ENCODE measurements around the gene VTN.

The VTN gene

DNA sequence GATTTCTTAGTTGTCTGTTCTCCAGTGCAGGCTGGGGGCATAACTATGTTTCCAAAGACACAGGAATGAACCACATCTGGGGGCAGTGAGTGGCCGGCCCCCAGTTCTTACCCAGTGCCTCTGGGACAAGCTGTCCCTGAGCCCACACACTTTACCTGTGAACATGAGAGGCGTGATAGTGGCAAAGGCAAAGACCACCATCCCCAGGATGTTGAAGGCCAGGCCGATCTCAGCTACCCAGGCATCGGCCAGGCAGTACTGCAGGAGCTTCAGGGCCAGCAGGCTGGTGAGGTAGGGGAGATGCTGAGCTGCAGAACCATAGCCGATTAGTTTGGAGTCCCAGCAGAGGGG is 34.3 kb upstream of the VTN start:
- Histone ChIP-seq H3K36me3 (ENCODE audit: control insufficient read depth, insufficient read depth, low read length) (peaks cover 2% of the 10 kb centered on the region; the same call in 1 of the 2 replicates), H3K27me3 (ENCODE audit: control insufficient read depth, insufficient read depth, low read length) (peaks cover 39% of the 10 kb centered on the region), H3K4me1 (ENCODE audit: control insufficient read depth, insufficient read depth, low read length) (peaks cover 63% of the 10 kb centered on the region), H3K27ac (ENCODE audit: low read depth, low read length) (no peak overlapping the region), H3K9me3 (ENCODE audit: control insufficient read depth, insufficient read depth, low read length) (no peaks in the 10 kb centered on the region), H3K4me3 (ENCODE audit: low read depth, low read length) (no peak overlapping the region), H3K9ac (ENCODE audit: low read depth, low read length) (no peak overlapping the region)

DNA sequence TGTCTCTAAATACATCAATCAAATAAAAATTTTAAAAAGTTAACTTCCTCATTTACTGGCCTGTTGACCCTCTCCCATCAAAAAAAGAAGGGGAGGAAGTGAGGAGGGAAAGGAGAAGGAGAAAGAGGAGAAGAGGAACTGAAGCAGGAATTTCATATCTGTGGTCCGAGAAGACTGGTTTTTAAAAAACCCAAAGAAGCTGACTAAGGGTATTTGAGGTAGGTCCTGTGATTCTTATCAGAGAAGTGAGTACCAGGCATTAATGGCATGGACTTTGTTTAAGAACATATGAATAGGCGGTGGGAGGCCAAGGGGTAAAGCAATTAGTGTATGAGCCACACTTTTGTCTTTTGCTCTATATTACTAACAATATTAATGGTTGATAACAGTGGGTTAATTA is 33.9 kb upstream of the VTN start:
- Histone ChIP-seq H3K27ac (ENCODE audit: low read depth, low read length) (no peak overlapping the region), H3K36me3 (ENCODE audit: control insufficient read depth, insufficient read depth, low read length) (peaks cover 6% of the 10 kb centered on the region; the same call in 1 of the 2 replicates), H3K4me3 (ENCODE audit: low read depth, low read length) (no peak overlapping the region), H3K27me3 (ENCODE audit: control insufficient read depth, insufficient read depth, low read length) (peaks cover 39% of the 10 kb centered on the region), H3K4me1 (ENCODE audit: control insufficient read depth, insufficient read depth, low read length) (peaks cover 63% of the 10 kb centered on the region), H3K9me3 (ENCODE audit: control insufficient read depth, insufficient read depth, low read length) (no peaks in the 10 kb centered on the region), H3K9ac (ENCODE audit: low read depth, low read length) (no peak overlapping the region)

DNA sequence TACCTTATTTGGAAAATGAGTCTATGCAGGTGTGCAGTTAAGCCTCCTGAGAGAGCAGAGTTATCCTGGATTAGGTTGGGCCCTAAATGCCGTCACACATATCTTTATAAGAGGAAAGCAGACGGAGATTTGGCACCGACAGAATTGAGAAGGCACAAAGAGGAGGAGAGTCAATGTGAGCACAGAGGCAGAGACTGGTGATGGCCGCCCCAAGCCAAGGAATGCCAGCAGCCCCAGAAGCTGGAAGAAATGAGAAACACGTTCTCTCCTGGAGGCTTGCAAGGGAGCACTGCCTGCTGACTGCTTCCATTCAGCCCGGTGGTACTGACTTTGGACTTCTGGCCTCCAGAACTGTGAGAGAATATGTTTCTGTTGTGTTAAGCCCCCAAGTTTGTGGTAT is 32.7 kb upstream of the VTN start:
- Histone ChIP-seq H3K27ac (ENCODE audit: low read depth, low read length) (peak overlapping the region; percentile 15), H3K4me3 (ENCODE audit: low read depth, low read length) (no peak overlapping the region), H3K27me3 (ENCODE audit: control insufficient read depth, insufficient read depth, low read length) (peaks cover 39% of the 10 kb centered on the region), H3K36me3 (ENCODE audit: control insufficient read depth, insufficient read depth, low read length) (peaks cover 8% of the 10 kb centered on the region; the same call in 1 of the 2 replicates), H3K9me3 (ENCODE audit: control insufficient read depth, insufficient read depth, low read length) (no peaks in the 10 kb centered on the region), H3K9ac (ENCODE audit: low read depth, low read length) (no peak overlapping the region), H3K4me1 (ENCODE audit: control insufficient read depth, insufficient read depth, low read length) (peaks cover 53% of the 10 kb centered on the region)

DNA sequence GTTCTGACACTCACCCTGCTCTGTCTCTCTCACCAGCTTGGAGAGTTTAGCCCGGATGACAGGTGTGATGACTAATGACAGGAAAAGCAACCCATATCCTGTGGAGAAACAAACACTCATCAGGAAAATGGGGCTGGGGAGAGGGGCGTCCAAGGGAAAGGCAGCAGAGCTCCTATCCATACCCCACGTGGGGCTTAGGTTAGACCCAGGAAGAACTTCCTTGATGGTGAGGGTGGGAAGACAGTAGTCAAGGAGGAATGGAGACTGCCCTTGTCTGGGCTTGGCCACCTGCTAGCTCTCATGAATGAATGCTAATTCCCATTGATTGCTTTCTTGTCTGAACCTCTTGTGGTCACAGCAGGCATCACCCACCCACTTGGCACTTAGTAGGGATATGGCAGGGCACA is 32.1 kb upstream of the VTN start:
- Histone ChIP-seq H3K4me3 (ENCODE audit: low read depth, low read length) (no peak overlapping the region), H3K27me3 (ENCODE audit: control insufficient read depth, insufficient read depth, low read length) (peaks cover 39% of the 10 kb centered on the region), H3K27ac (ENCODE audit: low read depth, low read length) (peak overlapping the region; percentile 39), H3K4me1 (ENCODE audit: control insufficient read depth, insufficient read depth, low read length) (peaks cover 48% of the 10 kb centered on the region), H3K36me3 (ENCODE audit: control insufficient read depth, insufficient read depth, low read length) (peaks cover 8% of the 10 kb centered on the region; the same call in 1 of the 2 replicates), H3K9me3 (ENCODE audit: control insufficient read depth, insufficient read depth, low read length) (no peaks in the 10 kb centered on the region), H3K9ac (ENCODE audit: low read depth, low read length) (no peak overlapping the region)

DNA sequence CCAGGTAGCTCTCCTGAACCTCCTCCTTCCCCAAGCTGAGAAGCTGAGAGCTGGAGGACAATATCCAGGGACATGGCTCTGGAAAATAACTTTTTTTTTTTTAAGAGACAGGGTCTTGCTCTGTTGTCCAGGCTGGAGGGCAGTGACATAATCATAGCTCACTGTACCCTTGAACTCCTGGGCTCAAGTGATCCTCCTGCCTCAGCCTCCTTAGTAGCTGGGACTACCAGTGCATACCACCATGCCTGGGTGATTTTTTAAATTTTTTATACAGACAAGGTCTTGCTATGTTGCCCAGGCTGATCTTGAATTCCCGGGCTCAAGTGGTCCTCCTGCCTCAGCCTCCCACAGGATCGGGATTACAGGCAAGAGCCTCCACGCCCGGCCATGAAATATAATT is 29.7 kb upstream of the VTN start:
- no peak overlapping the region for H3K27ac ChIP-seq (ENCODE audit: low read depth, low read length)
- peaks cover 36% of the 10 kb centered on the region for H3K27me3 ChIP-seq (ENCODE audit: control insufficient read depth, insufficient read depth, low read length)
- H3K9ac ChIP-seq (ENCODE audit: low read depth, low read length), result no peak overlapping the region
- H3K36me3 ChIP-seq (ENCODE audit: control insufficient read depth, insufficient read depth, low read length), result peaks cover 8% of the 10 kb centered on the region; the same call in 1 of the 2 replicates
- peaks cover 31% of the 10 kb centered on the region for H3K4me1 ChIP-seq (ENCODE audit: control insufficient read depth, insufficient read depth, low read length)
- no peaks in the 10 kb centered on the region for H3K9me3 ChIP-seq (ENCODE audit: control insufficient read depth, insufficient read depth, low read length)
- no peak overlapping the region for H3K4me3 ChIP-seq (ENCODE audit: low read depth, low read length)

DNA sequence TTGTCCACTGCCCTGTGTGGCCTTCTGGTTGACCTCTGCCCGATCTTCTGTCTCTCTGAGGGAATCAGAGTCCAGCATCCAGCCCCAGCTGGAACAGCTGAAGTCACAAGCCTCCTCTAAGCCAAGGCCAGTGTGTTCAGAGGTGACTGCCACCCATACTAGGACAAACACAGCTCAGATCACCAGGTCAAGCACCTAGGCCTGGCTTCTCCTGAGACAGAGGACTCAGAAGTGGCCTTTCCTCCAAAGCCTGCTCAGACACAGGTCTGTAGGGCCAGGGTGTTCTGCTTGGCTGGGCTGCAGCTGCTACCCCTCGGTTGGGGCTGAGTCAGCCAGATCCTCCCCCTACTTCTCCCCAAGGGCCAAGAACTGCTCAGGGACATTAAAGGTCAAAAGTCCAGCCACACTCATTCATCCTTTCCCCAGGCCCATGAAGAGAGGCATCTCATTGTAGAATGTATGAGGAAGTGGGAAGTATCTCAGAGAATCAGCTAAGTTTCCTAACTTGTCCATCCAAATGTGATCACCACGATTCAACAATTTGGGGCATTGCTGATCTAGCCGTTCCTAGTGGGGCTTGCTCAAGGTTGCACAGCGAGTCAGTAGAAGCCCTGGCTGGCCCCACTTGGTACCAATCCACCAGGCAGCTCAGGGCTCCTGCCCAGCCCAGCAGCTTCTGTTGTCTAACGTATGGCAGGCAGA is 28.3 kb upstream of the VTN start:
- Histone ChIP-seq H3K4me3 (ENCODE audit: low read depth, low read length) (no peak overlapping the region), H3K36me3 (ENCODE audit: control insufficient read depth, insufficient read depth, low read length) (peaks cover 8% of the 10 kb centered on the region; the same call in 1 of the 2 replicates), H3K27me3 (ENCODE audit: control insufficient read depth, insufficient read depth, low read length) (peaks cover 22% of the 10 kb centered on the region), H3K4me1 (ENCODE audit: control insufficient read depth, insufficient read depth, low read length) (peaks cover 18% of the 10 kb centered on the region), H3K9me3 (ENCODE audit: control insufficient read depth, insufficient read depth, low read length) (no peaks in the 10 kb centered on the region), H3K27ac (ENCODE audit: low read depth, low read length) (no peak overlapping the region), H3K9ac (ENCODE audit: low read depth, low read length) (no peak overlapping the region)

DNA sequence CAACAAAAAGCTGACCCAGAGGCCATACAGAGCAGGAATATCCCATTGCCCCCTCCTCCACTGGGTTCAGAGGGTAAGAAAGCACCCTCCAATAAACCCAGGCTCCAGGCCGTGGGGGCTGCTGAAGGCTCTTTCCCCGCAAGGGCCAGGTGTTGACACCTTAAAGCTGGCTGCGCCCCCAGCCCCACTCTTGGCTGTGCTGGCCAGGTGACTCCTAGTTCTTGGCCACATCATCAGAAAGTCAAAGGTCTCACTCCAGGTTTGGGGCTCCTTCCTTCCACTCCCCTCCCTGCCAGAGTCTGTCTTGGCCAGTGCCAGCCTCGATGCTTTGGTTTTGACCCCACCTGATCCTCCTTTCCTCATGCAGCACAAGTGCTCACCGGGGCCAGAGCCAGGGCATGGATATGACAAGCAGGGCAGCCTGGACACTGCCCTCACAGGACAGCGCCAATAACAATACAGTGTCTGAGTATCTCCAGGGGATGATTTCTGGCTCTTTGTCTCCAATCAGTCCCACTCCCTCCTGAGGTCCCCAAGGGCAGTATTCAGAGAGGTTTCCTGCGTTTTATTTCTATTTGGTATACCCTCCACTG is 27.7 kb upstream of the VTN start:
- Histone ChIP-seq H3K9ac (ENCODE audit: low read depth, low read length) (no peak overlapping the region), H3K27ac (ENCODE audit: low read depth, low read length) (no peak overlapping the region), H3K4me3 (ENCODE audit: low read depth, low read length) (no peak overlapping the region), H3K9me3 (ENCODE audit: control insufficient read depth, insufficient read depth, low read length) (no peaks in the 10 kb centered on the region), H3K4me1 (ENCODE audit: control insufficient read depth, insufficient read depth, low read length) (peaks cover 12% of the 10 kb centered on the region), H3K36me3 (ENCODE audit: control insufficient read depth, insufficient read depth, low read length) (peaks cover 8% of the 10 kb centered on the region; the same call in 1 of the 2 replicates), H3K27me3 (ENCODE audit: control insufficient read depth, insufficient read depth, low read length) (peaks cover 15% of the 10 kb centered on the region)

DNA sequence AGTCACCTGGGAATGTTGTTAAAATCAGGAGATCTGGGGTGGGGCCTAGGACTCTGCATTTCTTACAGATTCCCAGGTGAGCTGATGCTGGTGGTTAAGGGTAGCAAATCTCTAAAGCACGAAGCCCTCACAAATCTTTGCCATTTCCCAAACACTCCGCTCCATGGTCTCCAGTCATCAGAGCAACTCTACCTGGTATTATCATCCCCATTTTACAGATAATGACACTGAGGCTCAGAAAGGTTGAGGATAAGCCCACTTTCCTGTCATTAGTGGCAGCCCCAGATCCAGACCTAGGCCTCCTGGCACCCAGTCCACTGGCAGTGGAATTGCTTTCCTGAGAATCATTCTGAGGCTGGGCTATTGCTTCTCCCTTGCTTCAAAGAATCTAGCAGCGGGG is 27.2 kb upstream of the VTN start:
- no peak overlapping the region for H3K27ac ChIP-seq (ENCODE audit: low read depth, low read length)
- H3K9me3 ChIP-seq (ENCODE audit: control insufficient read depth, insufficient read depth, low read length), result no peaks in the 10 kb centered on the region
- no peak overlapping the region for H3K9ac ChIP-seq (ENCODE audit: low read depth, low read length)
- H3K36me3 ChIP-seq (ENCODE audit: control insufficient read depth, insufficient read depth, low read length), result peaks cover 8% of the 10 kb centered on the region; the same call in 1 of the 2 replicates
- peaks cover 7% of the 10 kb centered on the region for H3K4me1 ChIP-seq (ENCODE audit: control insufficient read depth, insufficient read depth, low read length)
- no peak overlapping the region for H3K4me3 ChIP-seq (ENCODE audit: low read depth, low read length)
- peaks cover 13% of the 10 kb centered on the region for H3K27me3 ChIP-seq (ENCODE audit: control insufficient read depth, insufficient read depth, low read length)

DNA sequence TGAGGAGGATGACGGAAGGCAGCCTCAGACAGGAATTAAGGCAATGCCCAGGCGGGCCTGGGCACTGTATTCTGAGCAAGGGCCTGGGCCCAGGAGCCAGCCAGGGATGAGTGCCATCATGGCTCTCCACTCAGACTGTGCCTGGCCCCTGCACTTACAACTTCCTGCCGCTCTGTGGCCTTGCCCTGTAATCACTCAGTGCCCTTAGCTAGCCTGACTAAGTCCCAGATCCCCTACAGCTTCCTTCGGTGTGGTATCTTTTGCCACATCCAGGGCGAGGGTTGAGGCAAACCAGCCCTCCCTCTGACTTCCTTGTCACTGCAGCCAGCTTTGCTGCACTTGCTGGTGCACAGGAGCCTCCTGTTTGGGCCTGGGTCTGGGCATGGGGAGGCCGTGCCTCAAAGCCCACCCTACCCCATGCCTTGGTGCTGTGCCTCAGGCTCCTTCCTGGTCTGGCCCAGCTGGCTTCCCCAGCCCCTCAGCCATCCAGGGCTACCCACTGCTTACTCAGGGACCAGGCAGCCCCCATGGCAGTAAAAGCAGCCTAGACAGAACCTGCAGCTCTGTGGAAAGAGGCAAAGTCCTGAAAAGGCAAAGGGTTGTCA is 26.6 kb upstream of the VTN start:
- no peak overlapping the region for H3K27ac ChIP-seq (ENCODE audit: low read depth, low read length)
- no peak overlapping the region for H3K4me3 ChIP-seq (ENCODE audit: low read depth, low read length)
- H3K27me3 ChIP-seq (ENCODE audit: control insufficient read depth, insufficient read depth, low read length), result peaks cover 13% of the 10 kb centered on the region
- H3K9me3 ChIP-seq (ENCODE audit: control insufficient read depth, insufficient read depth, low read length), result no peaks in the 10 kb centered on the region
- no peak overlapping the region for H3K9ac ChIP-seq (ENCODE audit: low read depth, low read length)
- peaks cover 1% of the 10 kb centered on the region; the same call in 1 of the 2 replicates for H3K4me1 ChIP-seq (ENCODE audit: control insufficient read depth, insufficient read depth, low read length)
- peaks cover 8% of the 10 kb centered on the region; the same call in 1 of the 2 replicates for H3K36me3 ChIP-seq (ENCODE audit: control insufficient read depth, insufficient read depth, low read length)

DNA sequence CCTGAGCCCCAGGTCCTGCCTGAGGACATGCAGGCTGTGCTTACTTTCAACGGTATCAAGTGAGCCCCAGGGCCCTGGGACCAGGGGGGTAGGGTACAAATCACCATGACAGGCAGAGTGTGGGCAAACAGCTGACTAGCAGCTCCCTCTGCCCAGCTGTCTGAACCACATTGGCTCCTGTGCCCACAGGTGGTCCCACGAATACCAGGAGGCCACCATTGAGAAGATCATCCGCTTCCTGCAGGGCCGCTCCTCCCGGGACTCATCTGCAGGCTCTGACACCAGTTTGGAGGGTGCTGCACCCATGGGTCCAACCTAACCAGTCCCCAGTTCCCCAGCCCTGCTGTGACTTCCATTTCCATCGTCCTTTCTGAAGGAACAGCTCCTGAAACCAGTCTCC is 25.9 kb upstream of the VTN start:
- Histone ChIP-seq H3K4me1 (ENCODE audit: control insufficient read depth, insufficient read depth, low read length) (no peaks in the 10 kb centered on the region), H3K4me3 (ENCODE audit: low read depth, low read length) (no peak overlapping the region), H3K27ac (ENCODE audit: low read depth, low read length) (no peak overlapping the region)

DNA sequence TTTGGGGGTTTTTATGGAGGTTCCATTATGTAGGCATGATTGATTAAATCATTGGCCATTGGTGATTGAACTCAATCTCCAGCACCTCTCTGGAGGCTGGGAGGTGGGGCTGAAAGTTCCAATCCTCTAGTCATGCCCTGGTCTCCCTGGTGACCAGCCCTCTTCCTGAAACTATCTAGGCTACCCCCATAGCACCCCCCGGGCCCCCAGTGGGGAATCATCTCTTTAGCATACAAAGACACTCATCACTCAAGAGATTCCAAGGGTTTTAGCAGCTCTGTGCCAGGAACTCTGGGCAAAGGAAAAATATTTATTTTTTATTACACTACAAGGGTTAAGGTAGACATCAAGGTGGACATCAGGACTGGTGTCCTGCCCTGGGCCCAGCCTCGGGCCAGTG is 25.3 kb upstream of the VTN start:
- H3K9me3 ChIP-seq (ENCODE audit: control insufficient read depth, insufficient read depth, low read length), result no peaks in the 10 kb centered on the region
- no peak overlapping the region for H3K4me3 ChIP-seq (ENCODE audit: low read depth, low read length)
- H3K27ac ChIP-seq (ENCODE audit: low read depth, low read length), result no peak overlapping the region
- peaks cover 8% of the 10 kb centered on the region; the same call in 1 of the 2 replicates for H3K36me3 ChIP-seq (ENCODE audit: control insufficient read depth, insufficient read depth, low read length)
- 0 out of 2 replicates have a peak, but pooled peaks cover under 1% of the 10 kb centered on the region for H3K27me3 ChIP-seq (ENCODE audit: control insufficient read depth, insufficient read depth, low read length)
- H3K4me1 ChIP-seq (ENCODE audit: control insufficient read depth, insufficient read depth, low read length), result no peaks in the 10 kb centered on the region
- no peak overlapping the region for H3K9ac ChIP-seq (ENCODE audit: low read depth, low read length)

More for the DNA sequence above, 25.9 kb upstream of the VTN start:
- Histone ChIP-seq H3K9ac (ENCODE audit: low read depth, low read length) (no peak overlapping the region), H3K27me3 (ENCODE audit: control insufficient read depth, insufficient read depth, low read length) (peaks cover 6% of the 10 kb centered on the region), H3K36me3 (ENCODE audit: control insufficient read depth, insufficient read depth, low read length) (peaks cover 8% of the 10 kb centered on the region; the same call in 1 of the 2 replicates), H3K9me3 (ENCODE audit: control insufficient read depth, insufficient read depth, low read length) (no peaks in the 10 kb centered on the region)

Data from HUES48 (cell line).